Caco-2 (cell line): ENCODE data around the gene ZFP1. TPM values are rescaled to one million over a fixed set of nuclear protein-coding genes. Genes with fewer than 3 reads are reported as not detected.

ENCODE experiments used
- BruUV-seq: library from RNA; stranded (reverse); fragments of 400-500 nt; replicated peaks from 2 replicates; lab custom pipeline; 2021; lab: Mats Ljungman, UMichigan
- CTCF ChIA-PET: fragments of 300-600 bp; sonication (Branson Sonifier 250); formaldehyde crosslinking; loops from one replicate; lab custom pipeline; 2022; ENCODE audit warnings: antibody characterized with exemption; lab: Charles Lee
- POLR2A ChIA-PET: fragments of 300-600 bp; sonication (Branson Sonifier 250); formaldehyde crosslinking; loops from one replicate; lab custom pipeline; 2022; ENCODE audit warnings: antibody characterized with exemption; lab: Charles Lee
- DNase-seq, 2 experiments: peaks; one replicate each; pipeline versions ENCODE4 v3.0.0 to v3.0.0-alpha.2; 2020 to 2022
- H3K27me3 ChIP-seq: replicated peaks from 2 replicates; pipeline ENCODE4 v1.6.0; 2011; ENCODE audit warnings: low read length; ENCODE audit not compliant: control insufficient read depth, insufficient read depth
- H3K36me3 ChIP-seq: 2 replicates; pipeline ENCODE4 v1.5.1; 2011; ENCODE audit warnings: low read length; ENCODE audit not compliant: control insufficient read depth, insufficient read depth
- H3K4me1 ChIP-seq: fragments of 250-450 bp; sonication (Bioruptor Pico); 2 replicates; pipeline ENCODE4 v1.5.1; 2020; ENCODE audit warnings: mild to moderate bottlenecking
- H3K4me3 ChIP-seq: 2 replicates; pipeline ENCODE4 v1.5.1; 2011; ENCODE audit warnings: low read depth, mild to moderate bottlenecking, control low read depth, low read length
- H3K9me3 ChIP-seq: fragments of 250-450 bp; sonication (Bioruptor Pico); 2 replicates; pipeline ENCODE4 v1.5.1; 2020; ENCODE audit warnings: mild to moderate bottlenecking, moderate library complexity
- H3K27ac Mint-ChIP-seq: one replicate; pipeline ENCODE4 v1.8.0; 2022; ENCODE audit warnings: mixed read lengths; ENCODE audit not compliant: unreplicated experiment
- H3K27me3 Mint-ChIP-seq: one replicate; pipeline ENCODE4 v1.8.0; 2022; ENCODE audit warnings: mixed read lengths; ENCODE audit not compliant: insufficient read depth, unreplicated experiment
- H3K36me3 Mint-ChIP-seq: one replicate; pipeline ENCODE4 v1.8.0; 2022; ENCODE audit warnings: mild to moderate bottlenecking, mixed read lengths; ENCODE audit not compliant: insufficient read depth, unreplicated experiment
- H3K4me1 Mint-ChIP-seq: one replicate; pipeline ENCODE4 v1.8.0; 2022; ENCODE audit warnings: low read depth, mixed read lengths; ENCODE audit not compliant: unreplicated experiment
- H3K4me3 Mint-ChIP-seq: one replicate; pipeline ENCODE4 v1.8.0; 2022; ENCODE audit warnings: mild to moderate bottlenecking, moderate library complexity, mixed read lengths; ENCODE audit not compliant: unreplicated experiment
- H3K9me3 Mint-ChIP-seq: one replicate; pipeline ENCODE4 v1.8.0; 2022; ENCODE audit warnings: mixed read lengths; ENCODE audit not compliant: unreplicated experiment
- intact Hi-C: fragments of 100-400 bp; cut with micrococcal nuclease; formaldehyde crosslinking; loops from one replicate; pipeline ENCODE4 v1.10.0; 2022; ENCODE audit not compliant: unreplicated experiment
- total RNA-seq: library from RNA; stranded (reverse); gene quantifications from 2 replicates; pipeline ENCODE4 v1.2.3, GENCODE V29; 2022
- TF ChIP-seq, protein P1 (sequence below), 2 experiments: fragments of 200-600 bp in 1 of 2; IDR thresholded peaks; 1 replicate in 1 of 2; 2 replicates in 1 of 2; pipeline versions ENCODE4 v1.5.1 to v1.8.0; 2011 to 2022; ENCODE audit warnings: antibody characterized with exemption in 1 of 2, control low read depth in 1 of 2, inconsistent platforms in 1 of 2, low read depth in 1 of 2, low read length in 1 of 2, mild to moderate bottlenecking in 1 of 2, moderate library complexity in 1 of 2; ENCODE audit not compliant: insufficient read depth in 1 of 2, severe bottlenecking in 1 of 2, unreplicated experiment in 1 of 2

Gene ZFP1
- total RNA-seq, 1 experiment from 2014 or later = 11.4 TPM

DNA sequence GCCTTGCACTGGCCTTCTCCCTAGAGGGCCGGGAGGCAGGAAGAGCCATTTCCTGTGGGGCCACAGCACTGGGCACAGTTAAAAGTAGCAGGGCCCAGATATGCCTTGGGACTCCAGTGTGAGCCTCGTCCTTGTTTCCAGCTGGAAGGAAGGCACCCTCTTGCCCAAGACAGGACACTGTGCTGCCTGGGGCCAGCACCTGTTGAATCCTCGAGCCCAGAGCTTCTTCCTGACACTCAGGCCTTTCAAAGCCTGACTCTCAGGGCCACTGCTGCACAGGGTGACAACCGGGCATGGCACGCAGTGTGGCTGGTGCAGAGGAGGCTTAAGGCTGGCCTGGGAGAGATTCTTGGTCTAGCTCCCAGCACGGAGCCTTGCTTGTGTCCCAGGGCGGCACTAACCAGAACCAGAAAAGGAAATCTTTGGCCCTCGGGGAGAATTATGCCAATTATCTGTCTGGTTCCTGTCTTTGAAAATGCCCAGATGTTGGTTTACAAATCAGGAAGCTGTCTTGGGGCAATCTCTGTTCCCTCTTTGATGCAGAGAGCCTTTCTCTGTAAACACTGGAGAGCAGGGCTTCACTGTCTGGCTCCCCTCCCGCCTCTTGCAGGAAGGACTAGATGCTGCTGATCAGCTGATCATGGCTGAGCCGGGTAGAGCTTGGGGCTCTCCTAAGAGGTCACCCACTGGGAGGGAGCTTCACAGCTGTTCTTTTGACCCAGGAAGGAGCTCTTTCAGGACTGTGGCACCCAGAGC, 42.8 kb upstream of the ZFP1 start:
- Mint-ChIP-seq H3K27me3 (no peaks in the 10 kb centered on the region), H3K9me3 (no peaks in the 10 kb centered on the region), H3K4me1 (peaks cover 18% of the 10 kb centered on the region), H3K27ac (no peak overlapping the region), H3K36me3 (peaks cover 34% of the 10 kb centered on the region), H3K4me3 (no peak overlapping the region)
- peaks cover 2% of the 10 kb centered on the region for H3K4me1 ChIP-seq
- ChIA-PET CTCF (no interaction called here), POLR2A (no interaction called here)
- intact Hi-C loops = no loop called here
- no peaks in the 10 kb centered on the region for H3K27me3 ChIP-seq
- peaks cover 6% of the 10 kb centered on the region; the same call in 1 of the 2 replicates for H3K36me3 ChIP-seq
- H3K4me3 ChIP-seq = no peak overlapping the region
- no peak for DNase-seq
- TF ChIP-seq, protein P1, sequence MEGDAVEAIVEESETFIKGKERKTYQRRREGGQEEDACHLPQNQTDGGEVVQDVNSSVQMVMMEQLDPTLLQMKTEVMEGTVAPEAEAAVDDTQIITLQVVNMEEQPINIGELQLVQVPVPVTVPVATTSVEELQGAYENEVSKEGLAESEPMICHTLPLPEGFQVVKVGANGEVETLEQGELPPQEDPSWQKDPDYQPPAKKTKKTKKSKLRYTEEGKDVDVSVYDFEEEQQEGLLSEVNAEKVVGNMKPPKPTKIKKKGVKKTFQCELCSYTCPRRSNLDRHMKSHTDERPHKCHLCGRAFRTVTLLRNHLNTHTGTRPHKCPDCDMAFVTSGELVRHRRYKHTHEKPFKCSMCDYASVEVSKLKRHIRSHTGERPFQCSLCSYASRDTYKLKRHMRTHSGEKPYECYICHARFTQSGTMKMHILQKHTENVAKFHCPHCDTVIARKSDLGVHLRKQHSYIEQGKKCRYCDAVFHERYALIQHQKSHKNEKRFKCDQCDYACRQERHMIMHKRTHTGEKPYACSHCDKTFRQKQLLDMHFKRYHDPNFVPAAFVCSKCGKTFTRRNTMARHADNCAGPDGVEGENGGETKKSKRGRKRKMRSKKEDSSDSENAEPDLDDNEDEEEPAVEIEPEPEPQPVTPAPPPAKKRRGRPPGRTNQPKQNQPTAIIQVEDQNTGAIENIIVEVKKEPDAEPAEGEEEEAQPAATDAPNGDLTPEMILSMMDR (IDR thresholded peaks at IDR 0.05; ENCODE audit: insufficient read depth in 1 of 2, low read depth in 1 of 2, low read length in 1 of 2, severe bottlenecking in 1 of 2, unreplicated experiment in 1 of 2) = no peak
- no peaks in the 10 kb centered on the region for H3K9me3 ChIP-seq
- BruUV-seq = no TSS peak

GRCh38 chr16:75106351-75107274, 41.7 kb upstream of the ZFP1 start:
- H3K27ac Mint-ChIP-seq = no peak overlapping the region
- peaks cover 41% of the 10 kb centered on the region for H3K36me3 Mint-ChIP-seq
- H3K9me3 Mint-ChIP-seq = no peaks in the 10 kb centered on the region
- peaks cover 6% of the 10 kb centered on the region; the same call in 1 of the 2 replicates for H3K36me3 ChIP-seq
- TF ChIP-seq, protein P1 (IDR thresholded peaks at IDR 0.05; ENCODE audit: insufficient read depth in 1 of 2, low read depth in 1 of 2, low read length in 1 of 2, severe bottlenecking in 1 of 2, unreplicated experiment in 1 of 2) = no peak
- no peak overlapping the region for H3K4me3 ChIP-seq
- CTCF ChIA-PET = no interaction called here
- H3K27me3 Mint-ChIP-seq = no peaks in the 10 kb centered on the region
- no TSS peak for BruUV-seq
- DNase-seq = no peak
- no peaks in the 10 kb centered on the region for H3K27me3 ChIP-seq
- peaks cover 26% of the 10 kb centered on the region for H3K4me1 Mint-ChIP-seq
- intact Hi-C loops = no loop called here
- POLR2A ChIA-PET = no interaction called here
- H3K4me3 Mint-ChIP-seq = no peak overlapping the region
- H3K4me1 ChIP-seq = peaks cover 13% of the 10 kb centered on the region
- no peaks in the 10 kb centered on the region for H3K9me3 ChIP-seq

GRCh38 chr16:75107505-75107904, 40.8 kb upstream of the ZFP1 start:
- no peak overlapping the region for H3K4me3 Mint-ChIP-seq

More at GRCh38 chr16:75107505-75107904, 40.8 kb upstream of the ZFP1 start:
- Mint-ChIP-seq H3K9me3 (no peaks in the 10 kb centered on the region), H3K27me3 (no peaks in the 10 kb centered on the region), H3K4me1 (peaks cover 28% of the 10 kb centered on the region), H3K27ac (no peak overlapping the region), H3K36me3 (peaks cover 46% of the 10 kb centered on the region)
- POLR2A ChIA-PET = no interaction called here
- no peak for DNase-seq
- Histone ChIP-seq H3K4me3 (no peak overlapping the region), H3K4me1 (peaks cover 18% of the 10 kb centered on the region), H3K27me3 (no peaks in the 10 kb centered on the region), H3K36me3 (peaks cover 6% of the 10 kb centered on the region; the same call in 1 of the 2 replicates), H3K9me3 (no peaks in the 10 kb centered on the region)
- CTCF ChIA-PET = no interaction called here
- TF ChIP-seq, protein P1 (IDR thresholded peaks at IDR 0.05; ENCODE audit: insufficient read depth in 1 of 2, low read depth in 1 of 2, low read length in 1 of 2, severe bottlenecking in 1 of 2, unreplicated experiment in 1 of 2) = no peak
- intact Hi-C loops = no loop called here
- BruUV-seq = no TSS peak
